H1 (cell line): Measurements from ENCODE around the gene ELMO1. TPM values are rescaled to one million over a fixed set of nuclear protein-coding genes. Genes with fewer than 3 reads are reported as not detected.

Experiments
- CTCF ChIA-PET: fragments of 300-600 bp; sonication (Branson Sonifier 250); formaldehyde crosslinking; loops from one replicate; lab custom pipeline; 2021; ENCODE audit not compliant: partially characterized antibody; lab: Charles Lee
- POLR2A ChIA-PET: fragments of 300-600 bp; sonication (Branson Sonifier 250); formaldehyde crosslinking; loops from one replicate; lab custom pipeline; 2021; ENCODE audit warnings: inconsistent platforms; ENCODE audit not compliant: partially characterized antibody; lab: Charles Lee
- DNase-seq, 2 experiments: peaks; one replicate each; pipeline versions ENCODE4 v3.0.0 to v3.0.0-alpha.2; 2010 to 2022; ENCODE audit warnings: low spot score in 2 of 2, low read depth in 1 of 2, mixed read lengths in 1 of 2
- FAIRE-seq: peaks from 2 replicates; lab custom pipeline; 2011; peaks lifted over from hg19 to GRCh38; lab: Jason Lieb, UNC
- H2AFZ ChIP-seq: 2 replicates; pipeline ENCODE4 v1.8.1; 2012; ENCODE audit warnings: low read length, inconsistent platforms
- H2AK5ac ChIP-seq: 2 replicates; pipeline ENCODE4 v1.6.1; 2013; ENCODE audit warnings: low read depth, low read length
- H2BK120ac ChIP-seq: replicated peaks from 2 replicates; pipeline ENCODE3; 2013; ENCODE audit warnings: low read depth, low read length, inconsistent platforms
- H2BK12ac ChIP-seq: 2 replicates; pipeline ENCODE4 v1.6.1; 2013; ENCODE audit warnings: low read depth, low read length
- H2BK15ac ChIP-seq: 2 replicates; pipeline ENCODE4 v1.6.1; 2013; ENCODE audit warnings: low read length
- H2BK20ac ChIP-seq: 2 replicates; pipeline ENCODE4 v1.6.1; 2013; ENCODE audit warnings: low read length
- H2BK5ac ChIP-seq: 2 replicates; pipeline ENCODE4 v1.6.1; 2013; ENCODE audit warnings: low read depth, low read length
- H3K14ac ChIP-seq: 2 replicates; pipeline ENCODE4 v1.6.1; 2013; ENCODE audit warnings: inconsistent platforms; ENCODE audit not compliant: insufficient read length
- H3K18ac ChIP-seq: 2 replicates; pipeline ENCODE4 v1.6.1; 2013; ENCODE audit warnings: low read length; ENCODE audit errors: extremely low read depth
- H3K23ac ChIP-seq: 2 replicates; pipeline ENCODE4 v1.6.1; 2013; ENCODE audit warnings: inconsistent platforms; ENCODE audit not compliant: insufficient read length
- H3K23me2 ChIP-seq: 2 replicates; pipeline ENCODE4 v1.6.1; 2013; ENCODE audit warnings: low read depth, low read length
- H3K27ac ChIP-seq: 2 replicates; pipeline ENCODE4 v1.6.1; 2011; ENCODE audit warnings: low read depth, low read length, inconsistent platforms
- H3K27me3 ChIP-seq, 4 experiments: replicated peaks in 1 of 4; 1 replicate in 1 of 4; 2 replicates in 3 of 4; pipeline versions ENCODE4 v1.6.1 to v1.8.1; 2011 to 2013; ENCODE audit warnings: low read length in 3 of 4, mild to moderate bottlenecking in 3 of 4, inconsistent platforms in 2 of 4, mixed read lengths in 2 of 4, moderate library complexity in 1 of 4; ENCODE audit not compliant: control insufficient read depth in 3 of 4, insufficient read depth in 3 of 4; ENCODE audit errors: extremely low read depth in 1 of 4
- H3K36me3 ChIP-seq, 4 experiments: 2 replicates each; pipeline versions ENCODE4 v1.6.1 to v1.8.1; 2011 to 2013; ENCODE audit warnings: mild to moderate bottlenecking in 4 of 4, low read length in 3 of 4, moderate library complexity in 2 of 4, control low read depth in 1 of 4, inconsistent platforms in 1 of 4; ENCODE audit not compliant: insufficient read depth in 4 of 4, control insufficient read depth in 2 of 4
- H3K4ac ChIP-seq: replicated peaks from 2 replicates; pipeline ENCODE3; 2013; ENCODE audit warnings: low read length, low read depth, mixed read lengths, inconsistent platforms; ENCODE audit not compliant: insufficient read length
- H3K4me1 ChIP-seq, 4 experiments: replicated peaks in 1 of 4; 1 replicate in 1 of 4; 2 replicates in 3 of 4; pipeline versions ENCODE4 v1.6.1 to v1.8.1; 2011 to 2013; ENCODE audit warnings: low read length in 3 of 4, inconsistent platforms in 2 of 4, mixed read lengths in 1 of 4; ENCODE audit not compliant: insufficient read depth in 4 of 4, control insufficient read depth in 3 of 4
- H3K4me2 ChIP-seq, 2 experiments: 2 replicates each; pipeline versions ENCODE4 v1.6.1 to v1.8.1; 2011 to 2013; ENCODE audit warnings: low read depth in 2 of 2, low read length in 2 of 2, control low read depth in 1 of 2, inconsistent platforms in 1 of 2, mild to moderate bottlenecking in 1 of 2; ENCODE audit not compliant: insufficient read depth in 1 of 2
- H3K4me3 ChIP-seq, 4 experiments: fragments of 200-600, 300-600 bp in 1 of 4; sonication (generic), shearing (Covaris generic), sonication (Bioruptor Twin) in 1 of 4; 2 replicates each; pipeline versions ENCODE4 v1.5.1 to v1.8.1; 2011 to 2016; ENCODE audit warnings: low read length in 4 of 4, low read depth in 3 of 4, control low read depth in 2 of 4, inconsistent platforms in 2 of 4, mild to moderate bottlenecking in 2 of 4, mixed read lengths in 1 of 4, moderate library complexity in 1 of 4; ENCODE audit not compliant: insufficient read depth in 2 of 4; ENCODE audit errors: extremely low read depth in 1 of 4
- H3K56ac ChIP-seq: replicated peaks from 2 replicates; pipeline ENCODE3; 2013; ENCODE audit warnings: low read depth, mild to moderate bottlenecking, mixed read lengths, low read length, inconsistent platforms; ENCODE audit not compliant: insufficient read length
- H3K79me1 ChIP-seq: 2 replicates; pipeline ENCODE4 v1.6.1; 2013; ENCODE audit warnings: low read depth, low read length, control low read depth
- H3K79me2 ChIP-seq, 2 experiments: 2 replicates each; pipeline versions ENCODE4 v1.6.1 to v1.8.1; 2012 to 2013; ENCODE audit warnings: low read length in 2 of 2, mild to moderate bottlenecking in 2 of 2, inconsistent platforms in 1 of 2; ENCODE audit not compliant: insufficient read depth in 2 of 2, control insufficient read depth in 1 of 2
- H3K9ac ChIP-seq, 4 experiments: replicated peaks in 1 of 4; 1 replicate in 1 of 4; 2 replicates in 3 of 4; pipeline versions ENCODE4 v1.6.1 to v1.8.1; 2011 to 2013; ENCODE audit warnings: low read depth in 3 of 4, low read length in 3 of 4, control low read depth in 2 of 4, mild to moderate bottlenecking in 2 of 4, moderate library complexity in 2 of 4, inconsistent platforms in 1 of 4; ENCODE audit errors: extremely low read depth in 1 of 4
- H3K9me3 ChIP-seq, 2 experiments: 2 replicates each; pipeline versions ENCODE4 v1.6.1 to v1.8.1; 2012 to 2013; ENCODE audit warnings: mild to moderate bottlenecking in 2 of 2, moderate library complexity in 2 of 2, control low read depth in 1 of 2, inconsistent platforms in 1 of 2, low read depth in 1 of 2, low read length in 1 of 2, mixed read lengths in 1 of 2; ENCODE audit not compliant: insufficient read depth in 2 of 2
- H4K20me1 ChIP-seq, 2 experiments: replicated peaks in 1 of 2; 2 replicates each; pipeline versions ENCODE3 to v1.8.1; 2011 to 2013; ENCODE audit warnings: inconsistent platforms in 2 of 2, low read length in 2 of 2, mild to moderate bottlenecking in 1 of 2; ENCODE audit not compliant: insufficient read depth in 2 of 2, control insufficient read depth in 1 of 2
- H4K5ac ChIP-seq: 2 replicates; pipeline ENCODE4 v1.6.1; 2013; ENCODE audit warnings: low read length, low read depth, mixed read lengths, inconsistent platforms; ENCODE audit not compliant: insufficient read length
- H4K8ac ChIP-seq: 2 replicates; pipeline ENCODE4 v1.8.0; 2013; ENCODE audit warnings: mild to moderate bottlenecking, moderate library complexity, low read length, inconsistent platforms; ENCODE audit not compliant: insufficient read depth; ENCODE audit errors: extremely low read depth
- H4K91ac ChIP-seq: replicated peaks from 2 replicates; pipeline ENCODE3; 2013; ENCODE audit warnings: low read length, mixed read lengths, inconsistent platforms; ENCODE audit not compliant: insufficient read length
- SUZ12 ChIP-seq: fragments of 200-600 bp; sonication (generic); IDR thresholded peaks from 2 replicates; pipeline ENCODE4 v1.6.1; 2012; ENCODE audit warnings: mild to moderate bottlenecking, inconsistent platforms, low read length, moderate library complexity, mixed read lengths
- WGBS, 2 experiments: shearing (Covaris generic) in 1 of 2; methylation state at CpG; one replicate each; pipeline versions ENCODE4 v1.1.6 to v1.1.7; 2013 to 2015; ENCODE audit warnings: low lambda C conversion rate in 2 of 2, mixed read lengths in 2 of 2, inconsistent platforms in 1 of 2, low coverage in 1 of 2, missing lambda C conversion rate in 1 of 2; ENCODE audit not compliant: insufficient replicate concordance in 2 of 2, insufficient coverage in 1 of 2, insufficient read length in 1 of 2; ENCODE audit errors: extremely low coverage in 1 of 2, missing lambda C conversion rate in 1 of 2; 5-methylcytosine and 5-hydroxymethylcytosine counted together
- polyA plus RNA-seq, 7 experiments: library from polyadenylated mRNA; depleted of rRNA in 3 of 7; stranded (reverse) in 5 of 7; unstranded in 2 of 7; fragments of >200 nt in 5 of 7; fragments of 200-250 nt in 2 of 7; gene quantifications; 1 replicate in 5 of 7; 2 replicates in 1 of 7; 4 replicates in 1 of 7; pipeline versions ENCODE4 v1.2.1 to v1.2.3, GENCODE V29; 2011 to 2013; ENCODE audit warnings: missing spikeins in 2 of 7, mixed read lengths in 2 of 7
- total RNA-seq: library from RNA; stranded (reverse); fragmentation: NEBNext Ultra II Directional; extraction: Animal tissue kit (Norgen Biotek cat#: 25700); gene quantifications from 2 replicates; pipeline ENCODE4 v1.2.1, GENCODE V29; 2021

ELMO1 gene
- total and polyA plus RNA-seq, 2 of the 8 experiments (the other 6 are each of a cell fraction or from before 2014, with no cell fraction given): 18.4 to 21.0 TPM

DNA sequence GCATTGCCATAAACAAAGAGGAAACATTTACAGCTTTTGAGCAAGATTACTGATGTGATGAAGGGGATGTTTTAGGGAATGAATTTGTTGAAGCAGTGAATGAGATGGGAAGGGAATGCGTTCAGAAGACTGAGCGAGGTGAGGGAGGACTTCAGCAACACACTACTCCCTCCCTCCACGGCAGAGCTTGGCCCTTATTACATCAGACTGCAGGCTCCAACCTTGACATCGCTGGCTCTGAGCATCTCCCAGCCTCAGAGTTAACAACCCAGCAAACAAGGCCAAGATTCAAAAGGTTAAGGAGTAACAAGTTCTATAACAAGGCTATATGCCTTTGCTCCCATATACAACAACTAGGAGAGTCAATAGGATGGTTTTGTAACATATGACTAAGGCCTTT is 164.4 kb downstream of the ELMO1 start:
- WGBS, 2 experiments: 84 to 100% methylated on average over 2 to 4 of the region's 4 CpGs
- Histone ChIP-seq H3K23ac (no peak overlapping the region), H3K36me3 (no peaks in the 10 kb centered on the region), H3K18ac (no peak overlapping the region), H2BK12ac (no peak overlapping the region), H3K56ac (no peak overlapping the region), H3K4me3 (no peak overlapping the region), H3K4me1 (peaks cover 0 to 16% (median 3%) of the 10 kb centered on the region in 4 experiments; a peak in 5 of 7 replicates), H3K4ac (no peak overlapping the region), H3K14ac (no peak overlapping the region), H2BK15ac (no peak overlapping the region), H2BK20ac (no peak overlapping the region), H3K79me1 (no peaks in the 10 kb centered on the region), H2BK120ac (no peak overlapping the region), H4K91ac (no peak overlapping the region), H3K79me2 (no peaks in the 10 kb centered on the region), H3K23me2 (no peaks in the 10 kb centered on the region), H2AFZ (no peak overlapping the region), H4K5ac (peak overlapping the region; percentile 25), H3K4me2 (no peak overlapping the region), H4K20me1 (no peaks in the 10 kb centered on the region), H3K9me3 (no peaks in the 10 kb centered on the region), H2AK5ac (no peak overlapping the region), H4K8ac (no peak overlapping the region), H3K27ac (no peak overlapping the region), H3K27me3 (no peaks in the 10 kb centered on the region), H3K9ac (no peak overlapping the region; a peak in 1 of 7 replicates), H2BK5ac (no peak overlapping the region)
- DNase-seq: no peak
- FAIRE-seq: no peak
- TF ChIP-seq SUZ12: no peak
- CTCF ChIA-PET: interaction anchor here (0.5 to 4.1 kb wide), 41 partner anchors 9 to 1372 kb away, joined by 3 to 31 read pairs (median 4); partner anchors contain the start of gene ELMO1
- POLR2A ChIA-PET: interaction anchor here (1.2 kb wide), 1 partner anchor 48 kb away, joined by 3 read pairs; no protein-coding TSS in a partner anchor
